Measurements from ENCODE around the gene POU2F2. TPM values are rescaled to one million over a fixed set of nuclear protein-coding genes. Genes with fewer than 3 reads are reported as not detected.

Gene POU2F2
- total RNA-seq, 1 donor from 2014 or later: 1.6 TPM

DNA sequence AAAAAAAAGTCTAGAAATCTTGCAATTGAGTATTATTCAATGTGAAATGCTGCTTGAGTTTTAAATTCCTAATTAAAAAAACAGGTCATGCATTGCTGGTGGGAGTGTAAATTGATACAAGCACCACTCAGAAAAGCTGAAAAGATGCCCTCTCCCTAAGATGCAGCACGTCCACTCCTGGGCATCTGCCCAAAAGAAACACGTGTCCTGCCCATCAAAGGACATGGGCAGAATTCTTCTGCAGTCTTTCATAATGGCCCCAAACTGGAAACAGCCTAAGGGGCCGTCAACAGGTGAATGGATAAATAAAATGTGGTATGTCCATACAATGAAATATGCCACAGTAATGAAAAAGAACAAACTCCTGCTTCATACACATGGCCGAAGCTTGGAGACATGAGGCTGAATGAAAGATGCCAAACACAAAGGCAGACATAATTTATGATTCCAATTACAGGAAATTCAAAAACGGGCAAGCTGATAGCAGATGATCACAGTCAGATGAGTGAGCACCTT lies 7.8 kb downstream of the POU2F2 start:
- Mint-ChIP-seq H3K4me3 (ENCODE audit: low read depth) (no peak overlapping the region), H3K4me1 (ENCODE audit: low read depth) (no peaks in the 10 kb centered on the region), H3K27ac (no peak overlapping the region), H3K36me3 (ENCODE audit: insufficient read depth) (no peaks in the 10 kb centered on the region), H3K9me3 (ENCODE audit: low read depth) (no peaks in the 10 kb centered on the region), H3K27me3 (peaks cover 42% of the 10 kb centered on the region)
- no peak for TF ChIP-seq CTCF (IDR thresholded peaks at IDR 0.05; ENCODE audit: unreplicated experiment)
- DNase-seq (ENCODE audit: low spot score, unreplicated experiment): no peak

- Mint-ChIP-seq H3K9me3 (ENCODE audit: low read depth) (no peaks in the 10 kb centered on the region), H3K4me1 (ENCODE audit: low read depth) (no peaks in the 10 kb centered on the region), H3K4me3 (ENCODE audit: low read depth) (no peak overlapping the region), H3K27me3 (peaks cover 40% of the 10 kb centered on the region), H3K27ac (no peak overlapping the region), H3K36me3 (ENCODE audit: insufficient read depth) (no peaks in the 10 kb centered on the region)
- TF ChIP-seq CTCF (IDR thresholded peaks at IDR 0.05; ENCODE audit: unreplicated experiment): no peak
- DNase-seq (ENCODE audit: low spot score, unreplicated experiment): no peak
These were observed 8.5 kb downstream of the POU2F2 start for GRCh38 chr19:42123765-42124164.

DNA sequence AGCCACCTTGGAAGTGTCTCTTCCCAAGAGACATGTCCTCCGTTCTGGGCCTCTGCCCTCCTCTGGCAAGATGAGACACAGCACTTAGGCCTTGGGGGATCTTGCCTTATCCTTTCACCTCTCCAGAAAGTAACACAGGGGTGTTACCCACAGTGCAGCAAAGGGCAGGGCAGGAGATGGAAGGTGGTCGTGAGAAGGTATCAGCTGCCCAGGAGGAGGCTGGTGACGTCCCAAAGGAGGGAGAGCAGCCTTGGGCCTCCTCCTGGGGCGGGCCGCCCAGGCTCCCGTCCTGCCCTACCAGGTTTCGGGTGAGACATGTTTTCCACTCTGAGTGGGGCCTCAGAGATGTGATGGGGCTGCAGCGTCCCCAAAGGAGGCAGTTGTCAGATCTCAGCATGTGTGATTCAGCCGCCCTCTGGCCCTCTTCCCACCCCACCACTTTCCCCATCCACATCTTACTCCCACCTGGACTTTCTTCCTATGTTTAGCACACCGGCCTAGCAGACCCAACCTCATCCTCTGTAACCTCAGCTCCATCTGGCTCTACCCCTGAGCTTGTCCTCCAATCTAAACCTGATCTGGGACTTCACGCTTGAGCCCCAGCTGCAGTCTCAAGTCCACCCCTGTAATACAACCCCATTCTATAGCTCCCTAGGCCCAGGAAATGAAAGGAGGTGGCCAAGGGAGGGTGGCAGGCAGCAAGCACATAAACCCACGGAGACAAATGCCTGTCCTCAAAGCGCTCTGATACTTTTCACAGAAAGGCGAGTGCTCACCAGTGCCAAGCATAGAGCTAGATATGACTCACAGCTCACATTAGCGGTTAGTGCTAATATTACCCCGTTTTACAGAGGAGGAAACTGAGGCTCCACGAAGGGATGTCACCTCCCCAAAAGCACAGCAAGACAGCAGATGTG lies 9.3 kb downstream of the POU2F2 start:
- no peak for DNase-seq (ENCODE audit: low spot score, unreplicated experiment)
- no peak overlapping the region for H3K4me3 Mint-ChIP-seq (ENCODE audit: low read depth)
- H3K9me3 Mint-ChIP-seq (ENCODE audit: low read depth): no peaks in the 10 kb centered on the region
- TF ChIP-seq CTCF (IDR thresholded peaks at IDR 0.05; ENCODE audit: unreplicated experiment): no peak
- no peak overlapping the region for H3K27ac Mint-ChIP-seq
- peaks cover 37% of the 10 kb centered on the region for H3K27me3 Mint-ChIP-seq
- H3K36me3 Mint-ChIP-seq (ENCODE audit: insufficient read depth): no peaks in the 10 kb centered on the region
- H3K4me1 Mint-ChIP-seq (ENCODE audit: low read depth): no peaks in the 10 kb centered on the region

DNA sequence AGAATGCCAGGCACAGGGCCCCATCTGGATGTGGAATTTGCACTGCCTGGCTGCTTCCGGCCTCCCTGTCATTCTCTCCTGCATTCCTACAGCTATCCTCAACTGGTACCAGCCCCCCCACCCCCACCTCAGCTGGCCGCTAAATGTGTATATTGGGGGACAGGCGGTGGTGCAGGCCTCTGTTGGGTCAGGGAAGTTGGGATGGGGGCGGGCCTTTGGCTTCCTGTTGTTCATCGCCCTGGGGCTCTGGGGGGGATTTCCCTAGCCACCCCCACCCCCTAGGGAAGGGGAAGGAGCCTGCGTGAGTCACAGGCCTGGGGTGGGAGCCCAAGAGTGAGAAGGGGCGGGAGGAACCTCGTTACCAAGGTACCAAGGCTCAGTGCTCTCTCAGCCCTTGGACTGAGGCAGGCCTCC lies 10.6 kb downstream of the POU2F2 start:
- Mint-ChIP-seq H3K4me3 (ENCODE audit: low read depth) (no peak overlapping the region), H3K4me1 (ENCODE audit: low read depth) (no peaks in the 10 kb centered on the region), H3K9me3 (ENCODE audit: low read depth) (no peaks in the 10 kb centered on the region), H3K27me3 (peaks cover 31% of the 10 kb centered on the region), H3K27ac (no peak overlapping the region), H3K36me3 (ENCODE audit: insufficient read depth) (no peaks in the 10 kb centered on the region)
- no peak for DNase-seq (ENCODE audit: low spot score, unreplicated experiment)
- TF ChIP-seq CTCF (IDR thresholded peaks at IDR 0.05; ENCODE audit: unreplicated experiment): no peak

GRCh38 chr19:42121036-42121621 lies 11.1 kb downstream of the POU2F2 start:
- no peaks in the 10 kb centered on the region for H3K9me3 Mint-ChIP-seq (ENCODE audit: low read depth)
- H3K27me3 Mint-ChIP-seq: peaks cover 31% of the 10 kb centered on the region
- DNase-seq (ENCODE audit: low spot score, unreplicated experiment): no peak
- H3K4me1 Mint-ChIP-seq (ENCODE audit: low read depth): no peaks in the 10 kb centered on the region
- H3K36me3 Mint-ChIP-seq (ENCODE audit: insufficient read depth): no peaks in the 10 kb centered on the region
- no peak for TF ChIP-seq CTCF (IDR thresholded peaks at IDR 0.05; ENCODE audit: unreplicated experiment)
- H3K27ac Mint-ChIP-seq: no peak overlapping the region
- no peak overlapping the region for H3K4me3 Mint-ChIP-seq (ENCODE audit: low read depth)
